GM21390 (cell line): ENCODE data around the gene GALNT17.

Experiments
- ATAC-seq: cut with Tn5 transposase; IDR thresholded peaks from one replicate; pipeline ENCODE4 v1.9.1; 2021; ENCODE audit not compliant: unreplicated experiment

Gene GALNT17

GRCh38 chr7:71488308-71488707 is 356.4 kb downstream of the GALNT17 start:
- no peak for ATAC-seq

- ATAC-seq, result no peak
These were observed 359.4 kb downstream of the GALNT17 start for GRCh38 chr7:71491336-71491735.

GRCh38 chr7:71495828-71496227 is 363.9 kb downstream of the GALNT17 start:
- ATAC-seq, result no peak

- ATAC-seq, result no peak
These were observed 365.5 kb downstream of the GALNT17 start for GRCh38 chr7:71497256-71497946.

GRCh38 chr7:71498381-71498780 is 366.4 kb downstream of the GALNT17 start:
- no peak for ATAC-seq

GRCh38 chr7:71504697-71505441 is 372.9 kb downstream of the GALNT17 start:
- ATAC-seq, result no peak

- ATAC-seq, result no peak
These were observed 374.9 kb downstream of the GALNT17 start for GRCh38 chr7:71506822-71507221.

GRCh38 chr7:71507680-71508602 is 376.0 kb downstream of the GALNT17 start:
- ATAC-seq, result no peak

GRCh38 chr7:71509381-71509780 is 377.4 kb downstream of the GALNT17 start:
- ATAC-seq, result no peak

- ATAC-seq, result no peak
These were observed 379.4 kb downstream of the GALNT17 start for GRCh38 chr7:71511361-71511807.

GRCh38 chr7:71517940-71518699 is 386.2 kb downstream of the GALNT17 start:
- no peak for ATAC-seq

GRCh38 chr7:71518880-71519279 is 386.9 kb downstream of the GALNT17 start:
- no peak for ATAC-seq

- ATAC-seq, result no peak
These were observed 389.6 kb downstream of the GALNT17 start for GRCh38 chr7:71521506-71521905.

- ATAC-seq, result no peak
These were observed 394.2 kb downstream of the GALNT17 start for GRCh38 chr7:71526106-71526505.

GRCh38 chr7:71527213-71527612 is 395.3 kb downstream of the GALNT17 start:
- ATAC-seq, result no peak

GRCh38 chr7:71535616-71536015 is 403.7 kb downstream of the GALNT17 start:
- no peak for ATAC-seq

- ATAC-seq, result no peak
These were observed 406.3 kb downstream of the GALNT17 start for GRCh38 chr7:71538210-71538609.

- no peak for ATAC-seq
These were observed 407.7 kb downstream of the GALNT17 start for GRCh38 chr7:71539615-71540014.

- no peak for ATAC-seq
These were observed 409.9 kb downstream of the GALNT17 start for GRCh38 chr7:71541707-71542353.

- ATAC-seq, result no peak
These were observed 411.5 kb downstream of the GALNT17 start for GRCh38 chr7:71543396-71543795.
